Neural cell (in vitro differentiated cells): ENCODE data around the gene CARD9.

Source experiments
- EP300 ChIP-seq: fragments of 450-650 bp; conservative IDR thresholded peaks from 2 replicates; pipeline ENCODE4 v1.6.1; 2014; ENCODE audit warnings: antibody characterized with exemption, mild to moderate bottlenecking, moderate library complexity; ENCODE audit not compliant: poor library complexity, severe bottlenecking
- EZH2 ChIP-seq: fragments of 200-600, 300-800 bp; shearing (Covaris generic), sonication (generic); IDR thresholded peaks from 2 replicates; pipeline ENCODE4 v1.6.1; 2014; ENCODE audit warnings: antibody characterized with exemption, low read length, borderline replicate concordance, mild to moderate bottlenecking; ENCODE audit not compliant: insufficient read depth, poor library complexity, severe bottlenecking
- MXI1 ChIP-seq: fragments of 450-650 bp; conservative IDR thresholded peaks from 2 replicates; pipeline ENCODE4 v1.6.1; 2014; ENCODE audit warnings: antibody characterized with exemption, mild to moderate bottlenecking; ENCODE audit not compliant: poor library complexity, severe bottlenecking
- POLR2AphosphoS5 ChIP-seq: IDR thresholded peaks from 2 replicates; pipeline ENCODE4 v1.6.1; 2012
- RAD21 ChIP-seq: fragments of 450-650 bp; conservative IDR thresholded peaks from 2 replicates; pipeline ENCODE4 v1.6.1; 2014; ENCODE audit warnings: antibody characterized with exemption, mild to moderate bottlenecking, moderate library complexity
- SMC3 ChIP-seq: fragments of 450-650 bp; conservative IDR thresholded peaks from 2 replicates; pipeline ENCODE4 v1.6.1; 2014; ENCODE audit warnings: antibody characterized with exemption, mild to moderate bottlenecking, moderate library complexity; ENCODE audit not compliant: poor library complexity
- TAF1 ChIP-seq: IDR thresholded peaks from 2 replicates; pipeline ENCODE4 v1.6.1; 2012; ENCODE audit warnings: low read depth
- TF ChIP-seq, protein P1 (sequence below): IDR thresholded peaks from 2 replicates; pipeline ENCODE4 v1.6.1; 2012; ENCODE audit warnings: borderline replicate concordance
- TF ChIP-seq, protein P2 (sequence below): fragments of 450-650 bp; IDR thresholded peaks from 2 replicates; pipeline ENCODE4 v1.5.1; 2014; ENCODE audit warnings: antibody characterized with exemption, mild to moderate bottlenecking, moderate library complexity; ENCODE audit not compliant: poor library complexity, severe bottlenecking

DNA sequence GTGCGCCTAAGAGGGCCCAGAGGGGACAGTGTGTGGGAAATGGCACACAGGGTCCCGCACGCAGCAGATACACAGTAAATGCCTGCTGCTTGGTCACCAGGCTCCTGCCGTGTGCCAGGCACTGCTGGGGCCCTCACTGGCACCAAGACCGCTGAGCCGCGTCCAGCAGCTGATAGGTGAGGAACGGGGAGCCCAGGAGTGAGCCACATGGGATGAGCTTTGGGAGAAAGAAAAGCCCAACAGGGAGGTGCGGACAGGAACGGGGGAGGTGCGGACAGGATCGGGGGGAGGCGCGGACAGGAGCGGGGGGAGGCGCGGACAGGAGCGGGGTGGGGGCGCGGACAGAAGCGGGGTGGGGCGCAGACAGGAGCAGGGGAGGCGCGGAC, 29.6 kb downstream of the CARD9 start:
- TF ChIP-seq EZH2 (no peak), POLR2AphosphoS5 (no peak), TAF1 (no peak), EP300 (no peak), RAD21 (no peak), SMC3 (no peak), MXI1 (no peak)
- TF ChIP-seq, protein P1, sequence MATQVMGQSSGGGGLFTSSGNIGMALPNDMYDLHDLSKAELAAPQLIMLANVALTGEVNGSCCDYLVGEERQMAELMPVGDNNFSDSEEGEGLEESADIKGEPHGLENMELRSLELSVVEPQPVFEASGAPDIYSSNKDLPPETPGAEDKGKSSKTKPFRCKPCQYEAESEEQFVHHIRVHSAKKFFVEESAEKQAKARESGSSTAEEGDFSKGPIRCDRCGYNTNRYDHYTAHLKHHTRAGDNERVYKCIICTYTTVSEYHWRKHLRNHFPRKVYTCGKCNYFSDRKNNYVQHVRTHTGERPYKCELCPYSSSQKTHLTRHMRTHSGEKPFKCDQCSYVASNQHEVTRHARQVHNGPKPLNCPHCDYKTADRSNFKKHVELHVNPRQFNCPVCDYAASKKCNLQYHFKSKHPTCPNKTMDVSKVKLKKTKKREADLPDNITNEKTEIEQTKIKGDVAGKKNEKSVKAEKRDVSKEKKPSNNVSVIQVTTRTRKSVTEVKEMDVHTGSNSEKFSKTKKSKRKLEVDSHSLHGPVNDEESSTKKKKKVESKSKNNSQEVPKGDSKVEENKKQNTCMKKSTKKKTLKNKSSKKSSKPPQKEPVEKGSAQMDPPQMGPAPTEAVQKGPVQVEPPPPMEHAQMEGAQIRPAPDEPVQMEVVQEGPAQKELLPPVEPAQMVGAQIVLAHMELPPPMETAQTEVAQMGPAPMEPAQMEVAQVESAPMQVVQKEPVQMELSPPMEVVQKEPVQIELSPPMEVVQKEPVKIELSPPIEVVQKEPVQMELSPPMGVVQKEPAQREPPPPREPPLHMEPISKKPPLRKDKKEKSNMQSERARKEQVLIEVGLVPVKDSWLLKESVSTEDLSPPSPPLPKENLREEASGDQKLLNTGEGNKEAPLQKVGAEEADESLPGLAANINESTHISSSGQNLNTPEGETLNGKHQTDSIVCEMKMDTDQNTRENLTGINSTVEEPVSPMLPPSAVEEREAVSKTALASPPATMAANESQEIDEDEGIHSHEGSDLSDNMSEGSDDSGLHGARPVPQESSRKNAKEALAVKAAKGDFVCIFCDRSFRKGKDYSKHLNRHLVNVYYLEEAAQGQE, result no peak
- TF ChIP-seq, protein P2, sequence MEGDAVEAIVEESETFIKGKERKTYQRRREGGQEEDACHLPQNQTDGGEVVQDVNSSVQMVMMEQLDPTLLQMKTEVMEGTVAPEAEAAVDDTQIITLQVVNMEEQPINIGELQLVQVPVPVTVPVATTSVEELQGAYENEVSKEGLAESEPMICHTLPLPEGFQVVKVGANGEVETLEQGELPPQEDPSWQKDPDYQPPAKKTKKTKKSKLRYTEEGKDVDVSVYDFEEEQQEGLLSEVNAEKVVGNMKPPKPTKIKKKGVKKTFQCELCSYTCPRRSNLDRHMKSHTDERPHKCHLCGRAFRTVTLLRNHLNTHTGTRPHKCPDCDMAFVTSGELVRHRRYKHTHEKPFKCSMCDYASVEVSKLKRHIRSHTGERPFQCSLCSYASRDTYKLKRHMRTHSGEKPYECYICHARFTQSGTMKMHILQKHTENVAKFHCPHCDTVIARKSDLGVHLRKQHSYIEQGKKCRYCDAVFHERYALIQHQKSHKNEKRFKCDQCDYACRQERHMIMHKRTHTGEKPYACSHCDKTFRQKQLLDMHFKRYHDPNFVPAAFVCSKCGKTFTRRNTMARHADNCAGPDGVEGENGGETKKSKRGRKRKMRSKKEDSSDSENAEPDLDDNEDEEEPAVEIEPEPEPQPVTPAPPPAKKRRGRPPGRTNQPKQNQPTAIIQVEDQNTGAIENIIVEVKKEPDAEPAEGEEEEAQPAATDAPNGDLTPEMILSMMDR, result no peak
